H1 (cell line): ENCODE measurements around the gene MYO16. TPM values are rescaled to one million over a fixed set of nuclear protein-coding genes. Genes with fewer than 3 reads are reported as not detected.

ENCODE experiments used
- GTF2F1 ChIP-seq: IDR thresholded peaks from 2 replicates; pipeline ENCODE4 v1.6.1; 2012; ENCODE audit warnings: low read depth, low read length, improper control_type of control experiment, borderline replicate concordance
- HDAC2 ChIP-seq, 2 experiments: fragments of 300-600 bp in 1 of 2; sonication (generic) in 1 of 2; IDR thresholded peaks; 2 replicates each; pipeline ENCODE4 v1.6.1; 2011 to 2012; ENCODE audit warnings: low read depth in 2 of 2, low read length in 2 of 2, mild to moderate bottlenecking in 2 of 2, moderate library complexity in 2 of 2, borderline replicate concordance in 1 of 2, inconsistent platforms in 1 of 2
- JUN ChIP-seq: IDR thresholded peaks from 2 replicates; pipeline ENCODE4 v1.6.1; 2011; ENCODE audit warnings: low read depth, mild to moderate bottlenecking, improper control_type of control experiment, low read length
- KDM5A ChIP-seq: fragments of 200-600 bp; IDR thresholded peaks from 2 replicates; pipeline ENCODE4 v1.7.1; 2012; ENCODE audit warnings: mild to moderate bottlenecking, low read length, inconsistent platforms, mixed read lengths
- SIX5 ChIP-seq: IDR thresholded peaks from 2 replicates; pipeline ENCODE4 v1.6.1; 2011; ENCODE audit warnings: mild to moderate bottlenecking, low read depth, low read length
- TCF12 ChIP-seq: IDR thresholded peaks from 2 replicates; pipeline ENCODE4 v1.6.1; 2011; ENCODE audit warnings: low read depth, mild to moderate bottlenecking, low read length
- YY1 ChIP-seq: IDR thresholded peaks from 2 replicates; pipeline ENCODE4 v1.6.1; 2011; ENCODE audit warnings: low read depth, mild to moderate bottlenecking, low read length
- polyA plus RNA-seq, 7 experiments: library from polyadenylated mRNA; depleted of rRNA in 3 of 7; stranded (reverse) in 5 of 7; unstranded in 2 of 7; fragments of >200 nt in 5 of 7; fragments of 200-250 nt in 2 of 7; gene quantifications; 1 replicate in 5 of 7; 2 replicates in 1 of 7; 4 replicates in 1 of 7; pipeline versions ENCODE4 v1.2.1 to v1.2.3, GENCODE V29; 2011 to 2013; ENCODE audit warnings: missing spikeins in 2 of 7, mixed read lengths in 2 of 7
- total RNA-seq: library from RNA; stranded (reverse); fragmentation: NEBNext Ultra II Directional; extraction: Animal tissue kit (Norgen Biotek cat#: 25700); gene quantifications from 2 replicates; pipeline ENCODE4 v1.2.1, GENCODE V29; 2021

The MYO16 gene
- total and polyA plus RNA-seq, 2 of the 8 experiments (the other 6 are each of a cell fraction or from before 2014, with no cell fraction given): 0.02 to 0.22 TPM

DNA sequence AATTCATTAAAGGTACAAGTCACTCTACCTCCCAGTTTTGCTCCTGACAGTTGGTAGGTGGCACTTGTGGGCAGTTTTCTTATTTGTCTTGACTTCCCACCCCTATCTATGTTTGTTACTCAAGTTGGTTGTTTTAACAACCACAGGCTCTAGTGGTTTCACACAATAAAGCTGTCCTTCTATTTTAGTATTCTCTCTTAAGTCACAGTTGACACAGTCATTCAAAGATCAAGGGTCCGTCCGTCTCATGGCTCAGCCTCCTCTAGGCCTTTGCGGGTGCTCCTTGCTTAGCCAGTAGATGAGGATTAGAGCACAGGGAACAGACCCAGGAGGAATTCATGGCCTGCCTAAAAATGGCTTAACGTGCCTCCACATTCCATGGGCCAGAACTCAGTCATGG lies 583.2 kb downstream of the MYO16 start (continued):
- no peak for TF ChIP-seq KDM5A
- no peak for TF ChIP-seq SIX5
- no peak for TF ChIP-seq GTF2F1
- TF ChIP-seq TCF12: no peak
- TF ChIP-seq HDAC2 (IDR thresholded peaks at IDR 0.05; ENCODE audit: borderline replicate concordance in 1 of 2, low read depth in 2 of 2, low read length in 2 of 2): no peak
- TF ChIP-seq JUN: no peak
- TF ChIP-seq YY1: no peak
- TF ChIP-seq, all 59 proteins: peak for 0
